Stomach (tissue), 9 donors: ENCODE data around the gene CCDC146. TPM values are rescaled to one million over a fixed set of nuclear protein-coding genes. Genes with fewer than 3 reads are reported as not detected.
"Not testable (repeated sequence)": the region's sequence is repeated elsewhere in the genome, so short reads cannot be mapped to it uniquely, and the experiment has no call there.

Experiments
- DNase-seq, 2 donors: peaks; one replicate each; pipeline versions ENCODE4 v3.0.0 to v3.0.0-alpha.2; 2013 to 2019
- H3K27ac ChIP-seq, 5 donors: fragments of 200-600 bp in 4 of 5; sonication (generic) in 4 of 5; one replicate each; pipeline ENCODE4 v1.5.1; 2013 to 2019; ENCODE audit warnings: mild to moderate bottlenecking in 1 of 5, moderate library complexity in 1 of 5
- H3K27me3 ChIP-seq, 3 donors: fragments of 200-600 bp; sonication (generic); one replicate each; pipeline ENCODE4 v1.5.1; 2017 to 2019; ENCODE audit warnings: mixed run types in 1 of 3
- H3K36me3 ChIP-seq, 4 donors: fragments of 200-600 bp; sonication (generic); 1 replicate in 3 of 4; 2 replicates in 1 of 4; pipeline ENCODE4 v1.5.1; 2016 to 2019
- H3K4me1 ChIP-seq, 4 donors: fragments of 200-600 bp; sonication (generic); one replicate each; pipeline ENCODE4 v1.5.1; 2016 to 2019
- H3K4me3 ChIP-seq, 4 donors: fragments of 200-600 bp; sonication (generic) in 3 of 4; one replicate each; pipeline ENCODE4 v1.5.1; 2016 to 2019; ENCODE audit warnings: mild to moderate bottlenecking in 1 of 4
- H3K9me3 ChIP-seq, 4 donors: fragments of 200-600 bp; sonication (generic); one replicate each; pipeline ENCODE4 v1.5.1; 2016 to 2019
- CTCF ChIP-seq, 7 experiments: fragments of 450-650 bp in 4 of 7; fragments of 200-600 bp in 3 of 7; sonication (generic) in 3 of 7; IDR thresholded peaks; one replicate each; pipeline ENCODE4 v1.5.1; 2016 to 2019; ENCODE audit warnings: antibody characterized with exemption in 7 of 7, control low read depth in 2 of 7, mild to moderate bottlenecking in 1 of 7
- EP300 ChIP-seq: sonication (generic); formaldehyde crosslinking; IDR thresholded peaks from one replicate; pipeline ENCODE4 v1.6.1; 2017; ENCODE audit warnings: antibody characterized with exemption
- POLR2A ChIP-seq, 4 donors: fragments of 450-650 bp; IDR thresholded peaks; one replicate each; pipeline ENCODE4 v1.6.1; 2016; ENCODE audit warnings: antibody characterized with exemption in 4 of 4, control low read depth in 2 of 4, mild to moderate bottlenecking in 1 of 4, moderate library complexity in 1 of 4
- POLR2AphosphoS5 ChIP-seq, 3 donors: sonication (generic); formaldehyde crosslinking; IDR thresholded peaks; one replicate each; pipeline ENCODE4 v1.6.1; 2016; ENCODE audit warnings: antibody characterized with exemption in 3 of 3
- WGBS, 5 donors: extraction: QIAGEN DNeasy Blood & Tissue Kit in 3 of 5; methylation state at CpG; one replicate each; pipeline versions ENCODE4 v1.1.5 to v1.1.7; 2013 to 2018; 5-methylcytosine and 5-hydroxymethylcytosine counted together
- intact Hi-C: fragments of 100-400 bp; cut with DNase I; formaldehyde crosslinking; loops from one replicate; pipeline ENCODE4 v1.15.1; 2023; ENCODE audit warnings: low total_unique reads
- polyA plus RNA-seq, 3 donors: library from polyadenylated mRNA; stranded (reverse); fragments of 200-250 nt; gene quantifications; one replicate each; pipeline ENCODE4 v1.2.3, GENCODE V29; 2013
- total RNA-seq, 5 donors: library from RNA; depleted of rRNA; stranded (reverse); fragments of >200 nt; gene quantifications; one replicate each; pipeline versions ENCODE4 v1.1.0 to v1.2.3, GENCODE V29; 2014 to 2016
- donor health status: healthy with polysubstance abuse.
- donor health status: Bipolar disorder and iron deficiency.
- donor health status: healthy.

CCDC146 gene
- total and polyA plus RNA-seq, 8 donors = 1.3 to 193 (median 26.5) TPM

GRCh38 chr7:77269360-77270093 is 147.1 kb downstream of the CCDC146 start:
- no peak for DNase-seq
- intact Hi-C loops = no loop called here

GRCh38 chr7:77270094-77270480 is 147.7 kb downstream of the CCDC146 start:
- H3K9me3 ChIP-seq = no peaks in the 10 kb centered on the region
- TF ChIP-seq CTCF (IDR thresholded peaks at IDR 0.05) = no peak
- no peak for TF ChIP-seq POLR2AphosphoS5 (IDR thresholded peaks at IDR 0.05)
- TF ChIP-seq POLR2A (IDR thresholded peaks at IDR 0.05) = no peak
- TF ChIP-seq EP300 = no peak
- no peaks in the 10 kb centered on the region for H3K27me3 ChIP-seq
- intact Hi-C loops = no loop called here
- no peak overlapping the region for H3K27ac ChIP-seq
- H3K4me1 ChIP-seq = peaks cover 0 to 8% (median 3%) of the 10 kb centered on the region in 4 donors
- no peak for DNase-seq
- no peak overlapping the region for H3K4me3 ChIP-seq
- H3K36me3 ChIP-seq = no peaks in the 10 kb centered on the region
- 67 to 96% (median 91%) methylated on average over 1 of the region's 1 CpG for WGBS, 5 donors

More at GRCh38 chr7:77269360-77270093, 147.1 kb downstream of the CCDC146 start:
- Histone ChIP-seq H3K4me3 (no peak overlapping the region), H3K27me3 (no peaks in the 10 kb centered on the region), H3K27ac (peak overlapping the region in 1 of 5 donors; percentile 19), H3K36me3 (peaks cover 0 to 1% (median 0%) of the 10 kb centered on the region in 4 donors), H3K4me1 (peaks cover 0 to 8% (median 3%) of the 10 kb centered on the region in 4 donors), H3K9me3 (no peaks in the 10 kb centered on the region)
- WGBS, 5 donors = 76 to 89% (median 82%) methylated on average over 4 of the region's 4 CpGs
- TF ChIP-seq EP300 (no peak), POLR2A (IDR thresholded peaks at IDR 0.05) (no peak), CTCF (IDR thresholded peaks at IDR 0.05) (no peak), POLR2AphosphoS5 (IDR thresholded peaks at IDR 0.05) (no peak)

GRCh38 chr7:77271766-77272165 is 149.4 kb downstream of the CCDC146 start:
- DNase-seq = no peak
- TF ChIP-seq POLR2AphosphoS5 (IDR thresholded peaks at IDR 0.05) = no peak
- TF ChIP-seq EP300 = no peak
- TF ChIP-seq CTCF (IDR thresholded peaks at IDR 0.05) = no peak
- TF ChIP-seq POLR2A (IDR thresholded peaks at IDR 0.05) = no peak
- no peaks in the 10 kb centered on the region for H3K36me3 ChIP-seq
- H3K27me3 ChIP-seq = no peaks in the 10 kb centered on the region
- H3K9me3 ChIP-seq = no peaks in the 10 kb centered on the region
- 91 to 98% (median 95%) methylated on average over 5 of the region's 5 CpGs for WGBS, 5 donors
- intact Hi-C loops = no loop called here
- H3K4me3 ChIP-seq = no peak overlapping the region
- H3K27ac ChIP-seq = no peak overlapping the region
- H3K4me1 ChIP-seq = peaks cover 0 to 8% (median 3%) of the 10 kb centered on the region in 4 donors

- WGBS, 5 donors = 58 to 82% (median 80%) methylated on average over 2 of the region's 2 CpGs
- intact Hi-C loops = not testable (repeated sequence)
Measured at GRCh38 chr7:77275663-77276062, 153.2 kb downstream of the CCDC146 start.

GRCh38 chr7:77276120-77276519 is 153.7 kb downstream of the CCDC146 start:
- Histone ChIP-seq H3K27ac (no peak overlapping the region), H3K4me3 (no peak overlapping the region), H3K27me3 (no peaks in the 10 kb centered on the region), H3K36me3 (no peaks in the 10 kb centered on the region), H3K4me1 (peaks cover 0 to 10% (median 6%) of the 10 kb centered on the region in 4 donors), H3K9me3 (no peaks in the 10 kb centered on the region)
- intact Hi-C loops = no loop called here
- no peak for DNase-seq
- 61 to 84% (median 74%) methylated on average over 4 of the region's 4 CpGs for WGBS, 5 donors
- TF ChIP-seq POLR2A (IDR thresholded peaks at IDR 0.05) = no peak
- no peak for TF ChIP-seq POLR2AphosphoS5 (IDR thresholded peaks at IDR 0.05)
- no peak for TF ChIP-seq EP300
- TF ChIP-seq CTCF (IDR thresholded peaks at IDR 0.05) = no peak

More at GRCh38 chr7:77275663-77276062, 153.2 kb downstream of the CCDC146 start:
- H3K4me1 ChIP-seq, H3K36me3 ChIP-seq, H3K27ac ChIP-seq, DNase-seq, H3K27me3 ChIP-seq, H3K4me3 ChIP-seq, H3K9me3 ChIP-seq: not testable (repeated sequence)
